HG03469 (cell line): Measurements from ENCODE around the gene GRIA4.
A peak's percentile ranks its signal among the peaks of the same experiment; 100 is the strongest.
"Not testable (repeated sequence)": the region's sequence is repeated elsewhere in the genome, so short reads cannot be mapped to it uniquely, and the experiment has no call there.

ENCODE experiments used
- ATAC-seq: cut with Tn5 transposase; IDR thresholded peaks from one replicate; pipeline ENCODE4 v1.9.1; 2021; ENCODE audit warnings: mild to moderate bottlenecking, moderate library complexity, moderate number of reproducible peaks; ENCODE audit not compliant: unreplicated experiment

Gene GRIA4

DNA sequence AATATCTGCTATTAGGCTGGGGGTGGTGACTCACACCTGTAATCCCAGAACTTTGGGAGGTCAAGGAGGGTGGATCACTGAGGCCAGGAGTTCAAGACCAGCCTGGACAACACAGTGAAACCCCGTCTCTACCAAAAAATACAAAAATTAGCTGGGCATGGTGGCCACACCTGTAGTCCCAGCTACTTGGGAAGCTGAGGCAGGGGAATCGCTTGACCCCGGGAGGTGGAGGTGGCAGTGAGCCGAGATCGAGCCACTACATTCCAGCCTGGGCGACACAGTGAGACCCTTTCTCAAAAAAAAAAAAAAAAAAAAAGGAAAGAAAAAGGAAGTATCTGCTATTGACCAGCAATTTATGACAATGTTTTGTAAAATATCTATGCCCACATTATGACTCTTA lies 176.0 kb downstream of the GRIA4 start:
- ATAC-seq: not testable (repeated sequence)

DNA sequence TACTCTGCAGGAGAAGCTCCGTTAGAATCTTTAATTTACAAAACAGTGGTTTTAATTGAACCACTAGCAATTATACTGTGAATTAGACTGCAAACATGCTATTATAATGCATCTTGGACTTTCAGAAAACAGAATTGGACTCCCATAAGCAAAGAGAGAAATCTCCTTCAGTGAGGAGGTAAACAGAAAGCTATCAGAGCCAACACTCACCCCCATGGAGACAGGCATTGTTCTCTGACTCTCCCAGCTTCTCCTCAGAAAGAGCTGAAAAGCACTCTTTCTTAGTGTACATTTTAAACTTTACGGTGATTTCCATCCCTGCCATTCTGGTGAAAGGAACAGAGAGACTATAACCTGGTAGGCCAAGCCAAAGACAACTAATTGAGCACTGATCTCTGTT lies 176.9 kb downstream of the GRIA4 start:
- no peak for ATAC-seq

DNA sequence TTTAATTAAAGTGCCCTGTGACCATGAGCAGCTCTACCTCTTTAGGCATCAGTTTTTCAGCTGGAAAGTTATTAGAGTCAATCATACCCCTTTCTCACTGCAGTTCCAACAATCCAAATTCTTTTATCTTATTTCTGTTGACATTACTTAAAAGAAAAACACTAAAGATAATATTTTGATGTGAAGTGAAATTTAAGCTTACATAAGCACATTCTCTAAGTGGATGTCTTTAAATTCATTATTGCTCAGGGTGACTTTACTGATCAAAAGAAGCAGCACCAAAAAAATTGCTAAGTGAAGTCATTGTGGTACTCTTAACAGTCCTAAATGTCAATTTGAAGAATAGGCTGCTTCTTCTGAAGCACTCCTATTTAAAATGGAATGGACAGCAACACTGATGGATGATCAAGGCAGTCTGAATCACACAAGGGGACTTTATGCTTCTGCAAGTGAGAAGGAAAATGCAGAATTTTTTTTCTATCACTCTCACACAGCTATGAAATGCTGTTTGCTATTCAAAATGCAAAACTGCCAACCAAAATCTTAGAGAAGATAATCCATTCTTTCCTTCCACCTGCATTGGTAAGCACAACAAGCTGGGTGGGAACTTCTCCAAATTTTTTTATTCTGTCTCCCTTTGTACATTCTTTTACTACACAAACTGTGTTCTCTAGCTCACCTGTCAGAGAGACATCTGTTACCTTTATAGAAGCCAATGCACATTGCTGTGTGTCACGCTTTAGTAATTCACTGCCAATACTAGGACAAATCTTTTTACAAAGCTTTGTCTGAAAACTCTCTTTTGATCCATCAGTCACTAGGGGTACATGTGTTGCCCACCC lies 179.9 kb downstream of the GRIA4 start:
- ATAC-seq: no peak

DNA sequence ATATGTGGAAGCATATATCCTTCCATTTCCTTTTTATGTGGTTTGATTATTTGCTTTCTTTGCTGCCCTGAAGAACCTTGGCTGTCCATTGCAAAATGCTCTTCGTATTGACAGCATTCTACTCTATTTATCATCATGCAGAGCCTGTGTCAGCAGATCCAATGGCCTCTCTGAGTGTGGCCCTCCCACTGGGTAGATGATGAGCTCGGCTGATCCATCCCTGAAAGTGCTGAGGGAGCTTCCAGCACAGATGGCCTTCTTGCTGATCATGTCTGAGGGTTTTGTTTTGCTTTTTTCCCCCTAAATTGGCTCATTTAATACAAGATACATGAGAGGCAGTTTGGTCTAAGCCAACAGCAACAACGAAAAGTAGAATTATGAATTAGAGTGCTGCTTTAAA lies 181.0 kb downstream of the GRIA4 start:
- ATAC-seq: no peak

DNA sequence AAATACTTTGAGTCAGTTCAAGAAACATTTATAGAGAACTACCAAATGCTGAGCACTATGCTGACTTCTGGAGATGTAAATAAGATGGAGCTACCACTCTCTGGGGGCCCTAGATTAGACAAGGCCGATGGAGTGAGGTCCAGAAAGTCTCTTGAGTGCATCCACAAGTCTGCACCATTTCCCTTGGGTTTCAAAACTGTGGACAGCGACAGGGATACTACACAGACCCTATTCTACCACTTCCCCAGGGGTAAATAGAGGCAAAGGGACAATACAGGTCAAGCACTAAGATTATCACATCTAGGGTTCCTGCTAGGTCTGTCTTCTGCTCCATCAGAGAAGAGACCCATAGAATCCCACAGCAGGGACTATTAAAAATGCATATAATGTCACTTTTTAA lies 183.2 kb downstream of the GRIA4 start:
- no peak for ATAC-seq

DNA sequence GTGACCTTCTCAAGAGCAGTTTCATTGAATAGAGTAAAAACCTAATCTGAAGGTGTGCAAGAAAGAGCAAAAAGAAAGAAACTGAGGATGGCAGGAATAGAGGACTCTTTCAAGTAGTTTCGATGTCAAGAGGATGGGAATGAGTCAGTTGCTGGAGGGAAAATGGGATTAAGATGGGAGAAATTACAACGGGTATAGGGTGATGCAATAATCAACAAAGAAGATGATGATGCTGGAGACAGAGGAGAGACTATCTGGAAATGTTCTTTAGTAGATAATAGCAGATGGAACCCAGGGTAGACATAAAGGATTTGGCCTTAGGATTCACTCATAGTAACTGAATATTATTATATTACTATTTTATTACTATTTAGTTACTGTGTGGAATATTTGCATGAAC lies 189.4 kb downstream of the GRIA4 start:
- no peak for ATAC-seq

DNA sequence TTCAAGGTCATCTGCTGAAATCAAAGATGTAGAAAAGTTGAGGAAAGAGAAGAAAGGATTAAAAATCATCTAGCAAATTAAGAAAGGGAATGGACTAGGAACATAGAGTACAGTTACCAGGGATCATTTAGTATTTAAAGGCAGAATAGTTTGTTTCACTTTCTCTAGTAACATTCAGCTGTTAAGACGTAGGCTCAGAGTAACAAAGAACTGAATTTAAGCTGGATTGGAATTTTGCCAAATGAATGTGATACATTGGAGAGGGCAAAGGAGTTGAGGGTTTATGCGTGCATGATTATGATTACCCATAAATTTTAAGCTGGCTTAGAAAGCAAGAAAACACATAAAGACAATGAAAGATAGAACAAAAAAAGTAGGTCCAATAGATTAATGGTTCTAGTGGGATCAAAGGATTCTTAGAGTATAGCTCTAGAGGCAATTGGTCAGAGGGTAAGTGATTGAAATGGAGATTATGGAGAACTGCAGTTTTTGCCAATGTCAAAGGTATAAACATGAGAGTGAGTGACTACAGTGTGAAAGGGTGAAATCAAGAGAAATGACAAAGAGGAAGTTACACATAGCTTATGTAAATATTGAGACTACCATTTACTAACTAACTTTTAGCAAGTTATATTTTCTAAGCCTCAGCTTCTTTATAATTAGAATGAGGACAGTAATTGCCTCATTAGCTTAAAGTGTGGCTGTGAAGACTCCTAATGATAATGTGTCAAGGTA lies 190.0 kb downstream of the GRIA4 start:
- no peak for ATAC-seq

DNA sequence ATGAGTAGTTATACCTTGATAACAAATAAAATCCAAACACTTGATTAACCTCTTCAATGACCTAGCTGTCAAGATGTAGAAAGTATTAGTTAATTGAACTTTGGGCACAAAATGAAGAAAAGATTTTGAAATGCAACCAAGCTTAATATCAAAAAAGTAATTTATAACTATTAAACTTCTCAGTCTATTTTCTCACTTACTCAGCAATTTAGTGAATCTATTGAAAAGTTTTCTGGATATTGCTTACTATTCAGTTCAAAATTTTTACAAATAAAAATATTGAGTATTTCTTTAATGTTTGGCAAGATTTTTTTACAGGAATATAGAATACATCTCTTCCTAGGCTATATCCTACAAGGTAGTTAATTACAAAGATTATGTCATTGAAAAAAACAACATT lies 192.5 kb downstream of the GRIA4 start:
- no peak for ATAC-seq

DNA sequence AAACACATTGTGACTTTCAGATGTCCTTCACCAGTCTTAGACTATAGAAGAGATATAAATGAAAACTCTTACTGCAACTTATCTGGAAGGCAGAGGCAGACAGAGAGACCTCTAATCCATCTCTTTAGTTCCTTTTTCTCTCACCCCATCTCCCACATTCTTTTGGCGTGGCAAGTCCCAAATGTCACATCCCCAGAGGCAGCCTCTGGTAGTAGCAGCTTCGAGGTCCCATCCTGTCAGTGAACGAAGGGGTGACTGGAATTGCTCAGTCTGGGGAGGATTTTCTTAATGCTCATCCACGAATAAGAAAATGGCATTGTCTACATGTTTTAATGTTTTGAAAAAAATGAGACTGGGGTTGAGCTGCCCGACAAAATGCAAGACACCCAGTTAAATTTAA lies 201.4 kb downstream of the GRIA4 start:
- no peak for ATAC-seq

DNA sequence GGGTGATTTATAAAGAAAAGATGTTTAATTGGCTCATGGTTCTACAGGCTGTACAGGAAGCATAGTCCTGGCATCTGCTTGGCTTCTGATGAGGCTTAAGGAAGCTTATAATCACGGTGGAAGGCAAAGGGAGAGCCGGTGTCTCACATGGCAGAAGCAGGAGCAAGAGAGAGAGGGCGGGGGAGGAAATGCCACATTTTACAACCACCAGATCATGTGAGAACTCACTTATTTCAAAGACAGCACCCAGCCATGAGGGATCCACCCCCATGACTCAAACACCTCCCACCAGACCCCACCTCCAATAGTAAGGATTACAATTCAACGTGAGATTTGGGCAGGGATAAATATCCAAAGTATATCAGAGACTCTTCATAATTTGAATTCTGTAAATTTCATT lies 211.5 kb downstream of the GRIA4 start:
- ATAC-seq: no peak

DNA sequence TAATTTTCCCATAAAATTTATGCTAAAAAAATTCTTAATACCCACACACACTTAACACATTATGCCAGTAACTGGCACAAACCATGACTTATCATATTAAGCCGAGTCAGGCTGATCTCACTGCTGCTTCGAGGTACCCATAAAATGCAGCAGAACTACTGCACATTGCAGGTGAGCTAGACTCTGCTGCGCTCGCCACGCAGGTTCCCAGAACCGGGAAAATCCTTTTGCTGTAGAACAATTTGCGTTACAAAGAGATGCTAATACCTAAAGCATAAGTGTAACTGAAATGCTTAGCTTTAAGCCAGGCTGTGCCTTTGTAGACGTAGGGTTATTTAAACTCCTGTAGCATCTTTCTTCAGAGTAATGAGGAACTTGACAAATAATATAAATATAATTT lies 211.9 kb downstream of the GRIA4 start:
- no peak for ATAC-seq

DNA sequence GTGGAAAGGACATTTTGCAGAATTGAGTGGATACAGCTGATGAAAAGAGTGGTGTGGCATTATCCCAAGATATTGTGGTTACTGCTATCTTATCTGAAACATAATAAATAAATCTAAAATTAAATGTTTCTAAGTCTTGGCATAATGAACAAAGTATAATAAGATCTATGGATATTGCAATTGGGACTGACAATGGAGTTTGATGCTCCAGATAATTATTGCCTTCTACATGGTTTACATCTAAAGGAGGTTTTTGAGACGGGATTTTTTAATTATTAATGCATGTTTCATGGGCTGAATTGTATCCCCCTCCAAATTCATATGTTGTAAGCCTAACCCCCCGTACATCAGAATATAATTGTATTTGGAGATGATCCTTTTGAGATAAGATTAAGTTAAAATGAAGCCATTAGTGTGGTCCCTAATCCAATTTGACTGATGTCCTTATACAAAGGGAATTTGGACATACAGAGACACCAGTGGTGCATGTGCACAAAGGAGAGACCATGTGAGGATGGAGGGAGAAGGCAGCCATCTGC lies 213.7 kb downstream of the GRIA4 start:
- ATAC-seq: no peak

DNA sequence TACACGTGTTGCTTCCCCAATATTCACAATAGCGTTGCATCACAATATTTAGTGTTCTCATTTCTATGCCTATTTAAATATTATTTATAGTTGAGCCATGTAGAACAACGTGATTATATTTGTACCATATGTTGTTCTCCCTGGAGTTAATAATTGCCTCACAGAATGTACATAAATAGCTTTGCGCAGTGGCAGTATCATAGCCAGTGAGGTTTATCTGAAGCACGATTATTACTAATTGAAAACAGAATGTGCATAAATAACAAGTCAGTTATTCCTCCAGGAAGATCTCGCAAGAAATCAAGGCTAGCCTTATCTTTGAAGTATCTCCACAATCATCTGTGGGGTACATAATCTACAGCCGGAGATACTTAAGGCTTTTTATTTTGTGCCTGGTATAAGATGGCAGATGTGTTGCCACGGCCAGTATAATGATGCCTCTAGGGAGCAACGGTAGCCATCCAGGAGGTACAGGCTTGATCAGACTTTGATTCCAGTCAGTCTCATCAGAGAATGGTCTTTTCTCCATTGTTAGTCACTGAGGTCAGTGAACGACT lies 214.7 kb downstream of the GRIA4 start:
- ATAC-seq: no peak

DNA sequence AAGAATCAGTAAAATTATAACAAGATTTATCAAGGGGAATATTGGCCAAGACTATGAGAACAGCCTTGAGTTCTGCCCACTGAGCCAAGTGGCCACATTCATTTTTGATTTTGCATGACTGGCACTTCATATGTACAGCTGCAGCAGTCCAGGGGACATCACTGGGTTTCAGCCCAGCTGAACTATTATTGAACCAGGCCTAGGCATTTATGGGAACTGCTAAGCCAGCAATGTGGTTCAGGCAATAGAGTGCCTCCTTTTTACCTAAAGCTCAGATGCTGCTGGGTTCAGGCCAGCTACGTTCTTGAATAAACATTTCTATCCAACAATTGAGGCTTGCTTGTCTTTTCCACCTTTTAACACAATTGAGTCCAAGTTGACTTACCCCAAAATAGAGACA lies 215.3 kb downstream of the GRIA4 start:
- ATAC-seq: no peak

DNA sequence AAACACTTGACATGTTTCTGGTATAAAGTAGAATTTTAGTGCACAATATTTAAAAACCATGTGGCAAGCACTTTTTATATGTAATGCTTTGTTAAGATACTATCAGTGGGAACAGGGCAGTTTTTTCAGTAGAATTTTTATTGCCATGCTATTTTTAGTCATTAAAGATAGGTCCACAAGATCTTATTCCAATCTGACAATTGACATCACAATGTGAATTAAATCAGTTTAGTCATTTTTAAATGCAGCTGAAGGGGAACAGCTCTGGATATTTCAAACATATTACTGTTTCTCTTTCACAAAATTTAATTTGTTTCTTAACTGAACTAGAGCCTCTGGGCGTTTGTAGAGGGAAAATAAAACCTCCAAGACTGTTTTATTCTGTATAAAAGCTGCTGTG lies 218.0 kb downstream of the GRIA4 start:
- no peak for ATAC-seq

DNA sequence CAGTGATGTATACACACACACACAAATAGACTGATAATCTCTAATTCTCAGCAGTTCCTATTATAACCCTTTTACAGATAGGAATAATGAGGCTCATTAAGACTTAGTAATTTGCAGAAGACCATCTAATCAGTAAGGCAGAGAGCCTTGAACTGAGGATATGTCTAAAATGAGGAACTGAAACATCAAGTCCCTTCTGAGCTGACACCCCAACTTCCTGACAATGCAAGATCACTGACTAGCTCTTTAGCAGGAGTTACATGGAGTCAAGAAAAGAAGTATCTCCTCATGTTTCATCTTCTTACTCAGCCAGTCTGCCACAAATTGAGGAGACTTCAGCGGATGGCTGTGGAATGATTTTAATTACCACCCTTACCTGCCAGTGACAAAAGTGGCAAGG lies 219.2 kb downstream of the GRIA4 start:
- ATAC-seq: peak; percentile 98

DNA sequence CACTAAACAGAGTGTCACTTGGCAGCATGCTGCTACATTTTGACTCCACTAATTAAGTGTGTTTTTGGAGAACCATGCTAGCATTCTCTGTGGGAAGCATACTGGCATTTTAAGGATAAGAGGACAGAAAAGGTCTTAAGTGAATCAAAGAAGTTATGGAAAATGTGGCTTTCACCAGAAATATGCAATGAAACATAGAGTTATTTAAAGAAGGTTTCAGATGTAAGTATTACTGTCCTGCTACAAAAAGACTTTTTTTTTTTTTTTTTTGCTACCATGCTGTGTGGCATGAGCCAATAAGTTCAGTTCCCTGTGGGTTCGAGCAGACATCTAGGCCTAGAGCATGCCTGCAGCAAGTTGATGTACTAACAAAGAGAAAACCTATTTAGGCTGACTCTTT lies 224.6 kb downstream of the GRIA4 start:
- no peak for ATAC-seq

DNA sequence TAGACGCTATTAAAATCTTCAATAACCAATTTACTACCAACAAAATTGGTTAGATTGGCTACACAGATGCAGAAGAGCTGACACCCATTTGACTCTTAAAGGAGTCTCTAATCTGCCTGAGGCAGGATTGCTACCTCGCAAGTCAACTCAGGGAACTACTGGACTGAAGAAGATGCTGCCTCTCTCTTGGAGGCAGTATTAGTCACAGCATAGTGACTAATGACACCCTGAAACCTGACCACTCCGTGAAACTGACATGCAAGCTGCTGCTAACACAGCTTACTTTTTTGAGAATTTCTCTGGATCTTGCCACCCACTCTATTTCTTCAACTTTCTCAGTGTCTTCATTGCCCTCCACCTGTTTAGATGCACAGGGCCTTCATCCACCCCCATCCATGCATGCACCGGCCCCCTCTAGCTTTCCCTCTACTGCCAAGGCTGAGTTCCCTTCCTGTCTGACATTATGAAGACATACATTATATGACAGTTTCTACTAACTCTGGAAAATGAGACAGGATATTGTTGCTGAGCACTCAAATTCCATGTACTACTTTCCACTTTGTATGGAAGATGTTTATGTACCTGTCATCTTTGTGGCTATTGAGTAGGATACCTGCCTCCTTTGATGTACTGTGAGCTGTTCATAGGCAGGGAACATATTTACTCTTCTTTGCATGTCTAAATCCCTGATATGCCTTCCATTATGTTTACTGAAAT lies 229.0 kb downstream of the GRIA4 start:
- no peak for ATAC-seq

DNA sequence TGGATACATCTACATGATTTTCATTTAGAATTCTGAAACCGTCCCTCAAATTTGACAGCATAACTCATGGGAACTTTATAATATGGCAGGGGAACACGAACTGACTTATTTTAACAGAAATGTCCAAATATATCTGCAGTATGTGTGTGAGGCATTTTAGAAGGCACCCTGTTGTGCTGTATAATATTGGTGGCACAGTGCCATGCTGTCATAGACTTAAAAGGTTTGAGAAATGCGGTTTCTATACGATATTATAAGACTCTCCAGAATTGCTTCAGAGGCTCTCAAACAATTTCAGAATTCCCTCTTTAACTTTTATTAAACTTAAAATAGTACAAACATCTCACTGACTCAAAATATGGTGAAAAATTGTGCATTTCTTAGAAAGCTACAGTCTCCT lies 230.5 kb downstream of the GRIA4 start:
- ATAC-seq: no peak

DNA sequence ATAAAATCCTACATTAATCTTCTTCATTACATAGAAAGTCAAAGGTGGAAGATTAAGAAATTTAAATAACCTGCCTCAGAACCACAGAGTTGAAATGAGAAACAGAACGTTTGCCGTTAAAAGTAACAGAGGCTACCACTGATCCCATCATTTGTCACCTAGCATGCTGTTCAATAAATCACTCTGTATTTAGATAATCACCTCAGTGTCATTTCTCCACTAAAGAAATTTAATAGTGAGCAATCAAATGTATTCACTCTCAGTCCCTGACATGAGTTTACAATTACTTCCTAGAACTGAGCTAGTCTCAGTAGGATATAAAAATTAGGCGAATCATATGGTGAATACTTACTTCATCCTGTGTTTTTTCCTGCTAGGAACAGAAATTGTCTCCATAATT lies 242.5 kb downstream of the GRIA4 start:
- no peak for ATAC-seq

DNA sequence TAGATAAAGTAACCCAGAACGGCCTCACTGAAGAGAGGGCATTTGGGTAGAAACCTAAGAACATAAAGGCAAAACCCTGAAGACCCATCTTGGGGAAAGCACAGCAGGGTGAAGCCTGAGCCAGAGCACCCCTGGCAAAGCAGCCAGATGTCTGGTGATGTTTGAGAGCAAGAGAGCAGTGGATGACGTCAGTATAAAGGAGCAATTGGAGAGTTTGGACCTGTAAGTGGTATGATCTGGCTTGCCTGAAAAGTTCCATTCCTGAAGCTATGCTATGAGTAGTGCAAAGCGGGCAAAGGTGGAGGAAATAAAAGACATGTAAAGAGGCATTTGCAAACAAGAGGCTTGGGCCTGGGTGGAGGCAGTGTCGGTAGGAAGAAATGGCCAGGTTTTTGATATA lies 244.4 kb downstream of the GRIA4 start:
- no peak for ATAC-seq
